GM23338 (cell line): ENCODE measurements around the gene ZSCAN21. TPM values are rescaled to one million over a fixed set of nuclear protein-coding genes. Genes with fewer than 3 reads are reported as not detected.

Experiments used
- ATAC-seq: fragments of 200-7000 bp; cut with Tn5 transposase; 3 replicates; pipeline ENCODE4 v1.9.1; 2020
- DNase-seq: peaks from one replicate; pipeline ENCODE4 v3.0.0-alpha.2; 2015; ENCODE audit warnings: low spot score
- H2AFZ ChIP-seq: fragments of 200-600 bp; sonication (generic); 2 replicates; pipeline ENCODE4 v1.8.0; 2016; ENCODE audit warnings: antibody characterized with exemption, mild to moderate bottlenecking, moderate library complexity
- H3F3A ChIP-seq: fragments of 200-600 bp; sonication (generic); replicated peaks from 2 replicates; pipeline ENCODE4 v1.8.0; 2017; ENCODE audit warnings: antibody characterized with exemption, mixed run types, low read depth
- H3K27ac ChIP-seq: fragments of 200-600 bp; sonication (generic); 2 replicates; pipeline ENCODE4 v1.6.1; 2016; ENCODE audit warnings: low read depth
- H3K27me3 ChIP-seq: fragments of 200-600 bp; sonication (generic); 2 replicates; pipeline ENCODE4 v1.8.0; 2016; ENCODE audit warnings: mild to moderate bottlenecking, mixed run types, moderate library complexity; ENCODE audit not compliant: insufficient read depth
- H3K36me3 ChIP-seq: fragments of 200-600 bp; sonication (generic); 2 replicates; pipeline ENCODE4 v1.8.0; 2016; ENCODE audit warnings: mild to moderate bottlenecking; ENCODE audit not compliant: insufficient read depth
- H3K4me1 ChIP-seq: fragments of 200-600 bp; sonication (generic); 2 replicates; pipeline ENCODE4 v1.8.0; 2016; ENCODE audit warnings: mild to moderate bottlenecking, moderate library complexity; ENCODE audit not compliant: insufficient read depth
- H3K4me2 ChIP-seq: fragments of 200-600 bp; sonication (generic); 2 replicates; pipeline ENCODE4 v1.7.1; 2017; ENCODE audit warnings: mixed run types
- H3K4me3 ChIP-seq: fragments of 200-600 bp; sonication (generic); 2 replicates; pipeline ENCODE4 v1.6.1; 2016; ENCODE audit warnings: mixed run types
- H3K79me2 ChIP-seq: fragments of 200-600 bp; sonication (generic); replicated peaks from 2 replicates; pipeline ENCODE4 v1.8.0; 2017; ENCODE audit warnings: mild to moderate bottlenecking; ENCODE audit not compliant: insufficient read depth
- H3K9me2 ChIP-seq: fragments of 200-600 bp; sonication (generic); 2 replicates; pipeline ENCODE4 v1.8.0; 2017; ENCODE audit not compliant: insufficient read depth
- H4K20me1 ChIP-seq: fragments of 200-600 bp; sonication (generic); replicated peaks from 2 replicates; pipeline ENCODE4 v1.8.0; 2017; ENCODE audit warnings: mild to moderate bottlenecking; ENCODE audit not compliant: insufficient read depth
- H3K27ac Mint-ChIP-seq: 2 replicates; pipeline ENCODE4 v1.8.0; 2020; ENCODE audit warnings: inconsistent platforms, mild to moderate bottlenecking, moderate library complexity, mixed read lengths
- H3K27me3 Mint-ChIP-seq: 3 replicates; pipeline ENCODE4 v1.8.0; 2022; ENCODE audit warnings: low read depth, mild to moderate bottlenecking, moderate library complexity, mixed read lengths, inconsistent platforms; ENCODE audit not compliant: insufficient read depth, poor library complexity
- H3K36me3 Mint-ChIP-seq: 3 replicates; pipeline ENCODE4 v1.8.0; 2021; ENCODE audit warnings: low read depth, mild to moderate bottlenecking, inconsistent platforms, moderate library complexity, mixed read lengths
- H3K4me1 Mint-ChIP-seq: 3 replicates; pipeline ENCODE4 v1.8.0; 2020; ENCODE audit warnings: mild to moderate bottlenecking, inconsistent platforms, mixed read lengths
- H3K4me3 Mint-ChIP-seq: 3 replicates; pipeline ENCODE4 v1.8.0; 2021; ENCODE audit warnings: moderate library complexity, mild to moderate bottlenecking, inconsistent platforms, mixed read lengths
- H3K9me3 Mint-ChIP-seq: 3 replicates; pipeline ENCODE4 v1.8.0; 2020; ENCODE audit warnings: moderate library complexity, mild to moderate bottlenecking, inconsistent platforms, mixed read lengths
- EZH2 ChIP-seq: fragments of 200-600 bp; sonication (generic); IDR thresholded peaks from one replicate; pipeline ENCODE4 v1.8.0; 2017; ENCODE audit warnings: antibody characterized with exemption, mild to moderate bottlenecking, low read depth; ENCODE audit not compliant: unreplicated experiment
- JUNB ChIP-seq: IDR thresholded peaks from one replicate; pipeline ENCODE4 v1.6.1; 2016; ENCODE audit warnings: antibody characterized with exemption; ENCODE audit not compliant: unreplicated experiment
- POLR2AphosphoS5 ChIP-seq: IDR thresholded peaks from 2 replicates; pipeline ENCODE4 v1.6.1; 2016; ENCODE audit warnings: antibody characterized with exemption, low read depth
- REST ChIP-seq: IDR thresholded peaks from one replicate; pipeline ENCODE4 v1.6.1; 2018; ENCODE audit warnings: antibody characterized with exemption; ENCODE audit not compliant: unreplicated experiment
- ZNF114 ChIP-seq: fragments of 250-450 bp; sonication (Bioruptor Pico); IDR thresholded peaks from 2 replicates; pipeline ENCODE4 v1.5.0; 2020; ENCODE audit warnings: mild to moderate bottlenecking, moderate library complexity
- ZNF462 ChIP-seq: fragments of 250-450 bp; sonication (Bioruptor Pico); IDR thresholded peaks from 2 replicates; pipeline ENCODE4 v1.5.0; 2020; ENCODE audit warnings: mild to moderate bottlenecking, moderate library complexity
- polyA plus RNA-seq: library from polyadenylated mRNA; unstranded; fragments of >200 nt; fragmentation: Nextera tagmentation; extraction: Ambion mirVana; gene quantifications from 2 replicates; pipeline ENCODE4 v1.2.1, GENCODE V29; 2016
- total RNA-seq: library from RNA; depleted of rRNA; stranded (reverse); fragments of >200 nt; shearing (Covaris generic); gene quantifications from 2 replicates; pipeline ENCODE4 v1.2.3, GENCODE V29; 2014
- TF ChIP-seq, protein P1 (sequence below): IDR thresholded peaks from 2 replicates; pipeline ENCODE4 v1.6.1; 2016; ENCODE audit warnings: antibody characterized with exemption

The ZSCAN21 gene
- total and polyA plus RNA-seq, 2 experiments from 2014 or later = 15.7 to 21.8 TPM

- Histone ChIP-seq H3K27me3 (no peaks in the 10 kb centered on the region), H3K36me3 (peaks cover 26% of the 10 kb centered on the region), H3F3A (peaks cover 8% of the 10 kb centered on the region; the same call in 1 of the 2 replicates), H4K20me1 (no peaks in the 10 kb centered on the region; the same call in 1 of the 2 replicates), H2AFZ (no peak overlapping the region), H3K27ac (no peak overlapping the region), H3K4me3 (no peak overlapping the region), H3K79me2 (no peaks in the 10 kb centered on the region), H3K4me1 (no peaks in the 10 kb centered on the region), H3K4me2 (no peak overlapping the region), H3K9me2 (peaks cover 2% of the 10 kb centered on the region; the same call in 1 of the 2 replicates)
- Mint-ChIP-seq H3K36me3 (peaks cover 64% of the 10 kb centered on the region), H3K27me3 (peaks cover 3% of the 10 kb centered on the region), H3K9me3 (no peaks in the 10 kb centered on the region; the same call in 2 of the 3 replicates), H3K4me1 (no peaks in the 10 kb centered on the region), H3K4me3 (no peak overlapping the region), H3K27ac (no peak overlapping the region)
- DNase-seq = no peak
- no peak for TF ChIP-seq JUNB
- no peak for TF ChIP-seq REST
- TF ChIP-seq POLR2AphosphoS5 = no peak
- TF ChIP-seq EZH2 = no peak
- no peak for TF ChIP-seq ZNF114 (CRISPR knock-in tag)
- no peak for ATAC-seq
Observed at GRCh38 chr7:100029596-100029995, 20.0 kb upstream of the ZSCAN21 start.

DNA sequence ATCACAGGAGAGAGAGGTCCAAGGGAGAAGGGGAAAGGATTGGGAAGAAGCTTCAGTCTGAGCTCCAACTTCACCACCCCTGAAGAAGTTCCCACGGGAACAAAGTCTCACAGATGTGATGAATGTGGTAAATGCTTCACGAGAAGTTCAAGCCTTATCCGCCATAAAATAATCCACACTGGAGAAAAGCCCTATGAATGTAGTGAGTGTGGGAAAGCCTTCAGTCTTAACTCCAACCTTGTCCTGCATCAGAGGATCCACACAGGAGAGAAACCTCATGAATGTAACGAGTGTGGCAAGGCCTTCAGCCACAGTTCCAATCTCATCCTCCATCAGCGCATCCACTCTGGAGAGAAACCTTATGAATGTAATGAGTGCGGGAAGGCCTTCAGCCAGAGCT, 16.0 kb upstream of the ZSCAN21 start:
- Histone ChIP-seq H3K79me2 (no peaks in the 10 kb centered on the region), H3K27me3 (no peaks in the 10 kb centered on the region), H3K36me3 (peaks cover 27% of the 10 kb centered on the region), H3K27ac (no peak overlapping the region), H3K4me1 (no peaks in the 10 kb centered on the region), H3K9me2 (no peaks in the 10 kb centered on the region), H3K4me3 (no peak overlapping the region), H3F3A (0 out of 2 replicates have a peak, but pooled peaks cover 3% of the 10 kb centered on the region), H3K4me2 (no peak overlapping the region), H2AFZ (no peak overlapping the region), H4K20me1 (no peaks in the 10 kb centered on the region; the same call in 1 of the 2 replicates)
- no peaks in the 10 kb centered on the region; the same call in 2 of the 3 replicates for H3K9me3 Mint-ChIP-seq
- H3K4me3 Mint-ChIP-seq = no peak overlapping the region
- no peak overlapping the region for H3K27ac Mint-ChIP-seq
- no peaks in the 10 kb centered on the region for H3K4me1 Mint-ChIP-seq
- ATAC-seq (no peak), DNase-seq (no peak)
- H3K36me3 Mint-ChIP-seq = peaks cover 75% of the 10 kb centered on the region
- no peaks in the 10 kb centered on the region for H3K27me3 Mint-ChIP-seq
- no peak for TF ChIP-seq ZNF462 (CRISPR knock-in tag)
- TF ChIP-seq, protein P1, sequence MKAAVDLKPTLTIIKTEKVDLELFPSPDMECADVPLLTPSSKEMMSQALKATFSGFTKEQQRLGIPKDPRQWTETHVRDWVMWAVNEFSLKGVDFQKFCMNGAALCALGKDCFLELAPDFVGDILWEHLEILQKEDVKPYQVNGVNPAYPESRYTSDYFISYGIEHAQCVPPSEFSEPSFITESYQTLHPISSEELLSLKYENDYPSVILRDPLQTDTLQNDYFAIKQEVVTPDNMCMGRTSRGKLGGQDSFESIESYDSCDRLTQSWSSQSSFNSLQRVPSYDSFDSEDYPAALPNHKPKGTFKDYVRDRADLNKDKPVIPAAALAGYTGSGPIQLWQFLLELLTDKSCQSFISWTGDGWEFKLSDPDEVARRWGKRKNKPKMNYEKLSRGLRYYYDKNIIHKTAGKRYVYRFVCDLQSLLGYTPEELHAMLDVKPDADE = no peak
- TF ChIP-seq REST = no peak
- TF ChIP-seq EZH2 = no peak
